ENCODE measurements around the gene DBNDD2. TPM values are rescaled to one million over a fixed set of nuclear protein-coding genes. Genes with fewer than 3 reads are reported as not detected.

DBNDD2 gene
- total RNA-seq, 4 donors from 2014 or later = 12.1 to 47.4 (median 20.9) TPM

GRCh38 chr20:45374966-45375365 lies 33.1 kb upstream of the DBNDD2 start:
- WGBS, 2 donors = 94 to 97% methylated on average over 12 to 14 of the region's 14 CpGs
- Histone ChIP-seq H3K4me3 (replicated peaks in 1 of 3) (no peak overlapping the region), H3K4me1 (peaks cover 14 to 28% of the 10 kb centered on the region in 2 donors), H3K9me3 (no peaks in the 10 kb centered on the region), H3K27ac (no peak overlapping the region), H3K27me3 (no peaks in the 10 kb centered on the region), H3K36me3 (no peaks in the 10 kb centered on the region)
- TF ChIP-seq CTCF (IDR thresholded peaks at IDR 0.05) (no peak), POLR2A (IDR thresholded peaks at IDR 0.05) (no peak)
- DNase-seq = no peak
- intact Hi-C loops (cut with DNase I) = loop anchor here (5.0 kb wide), 2 partner anchors 58 to 62 kb away; no protein-coding TSS in a partner anchor

GRCh38 chr20:45377269-45377668 lies 30.8 kb upstream of the DBNDD2 start:
- peaks cover 14 to 28% of the 10 kb centered on the region in 2 donors for H3K4me1 ChIP-seq
- H3K9me3 ChIP-seq = no peaks in the 10 kb centered on the region
- TF ChIP-seq POLR2A (IDR thresholded peaks at IDR 0.05) = no peak
- peak in 2 of 6 experiments; percentile 14 for TF ChIP-seq CTCF (IDR thresholded peaks at IDR 0.05)
- no peaks in the 10 kb centered on the region for H3K36me3 ChIP-seq
- H3K4me3 ChIP-seq (replicated peaks in 1 of 3) = no peak overlapping the region
- 54 to 59% methylated on average over 8 to 11 of the region's 11 CpGs for WGBS, 2 donors
- DNase-seq = peak; percentile 74 to 78
- intact Hi-C loops (cut with DNase I) = no loop called here
- peak overlapping the region in 2 of 3 donors; percentile 12 to 26 for H3K27ac ChIP-seq
- no peaks in the 10 kb centered on the region for H3K27me3 ChIP-seq

- intact Hi-C loops (cut with DNase I) = no loop called here
- TF ChIP-seq CTCF (IDR thresholded peaks at IDR 0.05) = no peak
- 90 to 100% methylated on average over 1 of the region's 1 CpG for WGBS, 2 donors
These were observed 29.9 kb upstream of the DBNDD2 start, which contains the start of gene TP53TG5 for GRCh38 chr20:45378191-45378590. TSS of gene TP53TG5 (minus strand) at chr20:45378325. CDS start at chr20:45378236, 89 bp downstream.

GRCh38 chr20:45387274-45387673 lies 20.8 kb upstream of the DBNDD2 start:
- no peak for TF ChIP-seq CTCF (IDR thresholded peaks at IDR 0.05)
- TF ChIP-seq POLR2A (IDR thresholded peaks at IDR 0.05) = no peak
- H3K27me3 ChIP-seq = no peaks in the 10 kb centered on the region
- no peaks in the 10 kb centered on the region for H3K9me3 ChIP-seq
- no peak for DNase-seq
- H3K27ac ChIP-seq = no peak overlapping the region
- H3K4me1 ChIP-seq = no peaks in the 10 kb centered on the region
- 95 to 96% methylated on average over 1 of the region's 1 CpG for WGBS, 2 donors
- H3K36me3 ChIP-seq = no peaks in the 10 kb centered on the region
- no peak overlapping the region for H3K4me3 ChIP-seq (replicated peaks in 1 of 3)
- intact Hi-C loops (cut with DNase I) = no loop called here

More at GRCh38 chr20:45378191-45378590, 29.9 kb upstream of the DBNDD2 start, which contains the start of gene TP53TG5:
- Histone ChIP-seq H3K4me1 (peaks cover 14 to 20% of the 10 kb centered on the region in 2 donors), H3K36me3 (no peaks in the 10 kb centered on the region), H3K9me3 (no peaks in the 10 kb centered on the region), H3K4me3 (replicated peaks in 1 of 3) (no peak within 1 kb of the TSS), H3K27ac (peak within 1 kb of the TSS in 2 of 3 donors; percentile 12 to 26), H3K27me3 (no peaks in the 10 kb centered on the region)
- no peak for DNase-seq

DNA sequence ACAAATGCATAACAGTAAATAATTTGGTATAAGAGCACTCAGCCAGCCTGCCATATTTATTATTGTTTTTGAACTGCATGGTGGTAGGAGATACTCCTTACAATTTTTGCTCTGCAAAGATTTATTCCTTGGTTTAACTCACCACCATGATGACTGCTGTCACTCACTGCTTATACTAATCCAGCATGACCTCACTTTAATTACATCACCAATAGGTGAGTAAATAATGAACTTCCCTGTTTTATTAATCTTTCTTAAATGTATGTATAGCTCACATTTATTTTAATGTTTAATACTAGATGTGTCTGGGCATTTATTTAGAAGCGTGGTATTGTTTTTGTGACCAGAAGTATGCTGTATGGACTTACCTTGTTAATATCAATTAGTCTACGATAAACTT lies 17.2 kb upstream of the DBNDD2 start:
- WGBS, 2 donors = 96 to 97% methylated on average over 2 of the region's 2 CpGs
- no peaks in the 10 kb centered on the region for H3K4me1 ChIP-seq
- no peaks in the 10 kb centered on the region for H3K27me3 ChIP-seq
- intact Hi-C loops (cut with DNase I) = no loop called here
- H3K4me3 ChIP-seq (replicated peaks in 1 of 3) = no peak overlapping the region
- no peaks in the 10 kb centered on the region for H3K36me3 ChIP-seq
- H3K9me3 ChIP-seq = no peaks in the 10 kb centered on the region
- TF ChIP-seq CTCF (IDR thresholded peaks at IDR 0.05) = no peak
- TF ChIP-seq POLR2A (IDR thresholded peaks at IDR 0.05) = no peak
- H3K27ac ChIP-seq = no peak overlapping the region
- DNase-seq = no peak

Data from thyroid gland (tissue), 4 donors.